Trophoblast cell (in vitro differentiated cells and primary cell): ENCODE results near the gene EXTL1.

Source experiments
- DNase-seq, 2 donors: peaks; one replicate each; pipeline ENCODE4 v3.0.0-alpha.2; 2016
- H2AFZ ChIP-seq: 2 replicates; pipeline ENCODE4 v1.6.1; 2013; ENCODE audit warnings: low read length, moderate library complexity, mild to moderate bottlenecking; ENCODE audit not compliant: insufficient read depth, poor library complexity
- H2AK5ac ChIP-seq: 2 replicates; pipeline ENCODE4 v1.6.1; 2013; ENCODE audit warnings: mild to moderate bottlenecking, low read length
- H2BK120ac ChIP-seq: 2 replicates; pipeline ENCODE4 v1.6.1; 2013; ENCODE audit warnings: low read length, mild to moderate bottlenecking, moderate library complexity; ENCODE audit not compliant: insufficient read depth, poor library complexity
- H2BK12ac ChIP-seq: 2 replicates; pipeline ENCODE4 v1.6.1; 2013; ENCODE audit warnings: mild to moderate bottlenecking, low read length, moderate library complexity
- H2BK5ac ChIP-seq: 2 replicates; pipeline ENCODE4 v1.6.1; 2013; ENCODE audit warnings: low read length, low read depth, moderate library complexity, mild to moderate bottlenecking; ENCODE audit not compliant: poor library complexity
- H3K14ac ChIP-seq: 2 replicates; pipeline ENCODE4 v1.6.1; 2013; ENCODE audit warnings: mild to moderate bottlenecking, low read length
- H3K18ac ChIP-seq: 2 replicates; pipeline ENCODE4 v1.6.1; 2013; ENCODE audit warnings: mild to moderate bottlenecking, low read length
- H3K23ac ChIP-seq: 2 replicates; pipeline ENCODE4 v1.6.1; 2013; ENCODE audit warnings: low read length
- H3K27ac ChIP-seq: 2 replicates; pipeline ENCODE4 v1.5.1; 2013; ENCODE audit warnings: low read depth, mild to moderate bottlenecking, inconsistent platforms, low read length, moderate library complexity
- H3K27me3 ChIP-seq: 2 replicates; pipeline ENCODE4 v1.6.1; 2013; ENCODE audit warnings: inconsistent platforms, mild to moderate bottlenecking, low read length, moderate library complexity; ENCODE audit not compliant: insufficient read depth
- H3K36me3 ChIP-seq, 2 experiments: 1 replicate in 1 of 2; 2 replicates in 1 of 2; pipeline ENCODE4 v1.6.1; 2013; ENCODE audit warnings: low read length in 2 of 2, mild to moderate bottlenecking in 2 of 2, moderate library complexity in 1 of 2; ENCODE audit not compliant: insufficient read depth in 2 of 2, control insufficient read depth in 1 of 2
- H3K4ac ChIP-seq: 2 replicates; pipeline ENCODE4 v1.6.1; 2013; ENCODE audit warnings: low read depth, mild to moderate bottlenecking, low read length, moderate library complexity
- H3K4me1 ChIP-seq, 2 experiments: 1 replicate in 1 of 2; 2 replicates in 1 of 2; pipeline ENCODE4 v1.6.1; 2013; ENCODE audit warnings: low read length in 2 of 2, mild to moderate bottlenecking in 2 of 2, moderate library complexity in 1 of 2; ENCODE audit not compliant: insufficient read depth in 2 of 2, control insufficient read depth in 1 of 2
- H3K4me2 ChIP-seq: 2 replicates; pipeline ENCODE4 v1.6.1; 2013; ENCODE audit warnings: inconsistent platforms, mild to moderate bottlenecking, low read length, moderate library complexity
- H3K4me3 ChIP-seq: 2 replicates; pipeline ENCODE4 v1.5.1; 2013; ENCODE audit warnings: mild to moderate bottlenecking, low read depth, low read length, inconsistent platforms
- H3K79me1 ChIP-seq: one replicate; pipeline ENCODE4 v1.6.1; 2013; ENCODE audit warnings: low read length
- H3K79me2 ChIP-seq: 2 replicates; pipeline ENCODE4 v1.6.1; 2013; ENCODE audit warnings: low read length, mild to moderate bottlenecking; ENCODE audit not compliant: control insufficient read depth, insufficient read depth, poor library complexity
- H3K9ac ChIP-seq: 2 replicates; pipeline ENCODE4 v1.6.1; 2013; ENCODE audit warnings: mild to moderate bottlenecking, low read length
- H3K9me3 ChIP-seq: 2 replicates; pipeline ENCODE4 v1.6.1; 2013; ENCODE audit warnings: low read depth, mild to moderate bottlenecking, control low read depth, inconsistent platforms, low read length; ENCODE audit not compliant: insufficient read depth
- H4K12ac ChIP-seq: 2 replicates; pipeline ENCODE4 v1.6.1; 2013; ENCODE audit warnings: low read depth, mild to moderate bottlenecking, low read length, moderate library complexity
- H4K8ac ChIP-seq: 2 replicates; pipeline ENCODE4 v1.6.1; 2013; ENCODE audit warnings: low read depth, mild to moderate bottlenecking, low read length, moderate library complexity
- H4K91ac ChIP-seq: one replicate; pipeline ENCODE4 v1.6.1; 2013; ENCODE audit warnings: low read depth, mild to moderate bottlenecking, low read length, moderate library complexity
- WGBS: extraction: QIAGEN DNeasy Blood & Tissue Kit; methylation state at CpG from one replicate; pipeline ENCODE4 v1.1.7; 2013; ENCODE audit warnings: missing lambda C conversion rate; ENCODE audit not compliant: insufficient read length, insufficient coverage; ENCODE audit errors: extremely low coverage; 5-methylcytosine and 5-hydroxymethylcytosine counted together

EXTL1 gene

DNA sequence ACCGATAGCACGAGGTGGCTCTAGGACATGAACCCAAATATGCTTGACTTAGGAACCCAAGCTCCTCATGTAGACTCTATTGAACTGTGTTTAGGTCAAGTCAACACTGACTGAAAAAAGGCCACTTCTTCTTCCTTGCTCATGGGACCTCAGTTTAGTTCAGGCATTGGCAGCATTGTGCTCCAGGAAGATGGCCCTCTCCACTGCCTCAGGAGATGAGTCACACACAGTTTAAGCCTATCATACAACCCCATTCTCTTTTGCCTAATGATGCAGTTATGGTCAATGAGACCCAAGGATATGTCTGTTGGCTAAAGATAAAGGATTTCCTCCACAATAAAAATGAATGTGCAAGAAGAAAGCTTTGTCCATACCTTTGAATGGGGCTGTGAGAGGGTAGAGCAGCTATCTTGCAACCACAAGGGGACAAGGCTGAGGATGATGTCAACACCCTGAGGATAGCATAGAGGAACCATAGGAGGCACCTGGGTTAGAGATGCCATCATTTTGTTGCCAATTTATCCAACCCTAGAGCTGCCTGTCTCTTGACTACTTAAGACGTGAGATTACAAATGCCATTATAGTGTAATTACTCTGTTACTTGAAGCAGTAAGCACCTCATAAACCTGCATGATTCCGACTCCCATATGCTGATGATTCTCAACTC, 48.9 kb downstream of the EXTL1 start:
- Histone ChIP-seq H3K79me1 (no peaks in the 10 kb centered on the region), H2AFZ (no peak overlapping the region), H2BK5ac (no peak overlapping the region), H3K4me2 (no peak overlapping the region), H3K14ac (no peak overlapping the region), H3K79me2 (no peaks in the 10 kb centered on the region), H3K18ac (no peak overlapping the region), H3K4me1 (peaks cover 17 to 20% of the 10 kb centered on the region in 2 experiments), H3K23ac (no peak overlapping the region), H3K27me3 (no peaks in the 10 kb centered on the region), H2BK12ac (no peak overlapping the region), H2BK120ac (no peak overlapping the region), H3K9me3 (no peaks in the 10 kb centered on the region), H4K12ac (no peak overlapping the region), H3K4ac (no peak overlapping the region), H3K36me3 (no peaks in the 10 kb centered on the region), H4K91ac (no peak overlapping the region), H2AK5ac (no peak overlapping the region), H3K27ac (no peak overlapping the region), H4K8ac (no peak overlapping the region), H3K4me3 (no peak overlapping the region), H3K9ac (no peak overlapping the region)
- no CpG with 5 or more reads among the region's 4 CpGs for WGBS
- no peak for DNase-seq

DNA sequence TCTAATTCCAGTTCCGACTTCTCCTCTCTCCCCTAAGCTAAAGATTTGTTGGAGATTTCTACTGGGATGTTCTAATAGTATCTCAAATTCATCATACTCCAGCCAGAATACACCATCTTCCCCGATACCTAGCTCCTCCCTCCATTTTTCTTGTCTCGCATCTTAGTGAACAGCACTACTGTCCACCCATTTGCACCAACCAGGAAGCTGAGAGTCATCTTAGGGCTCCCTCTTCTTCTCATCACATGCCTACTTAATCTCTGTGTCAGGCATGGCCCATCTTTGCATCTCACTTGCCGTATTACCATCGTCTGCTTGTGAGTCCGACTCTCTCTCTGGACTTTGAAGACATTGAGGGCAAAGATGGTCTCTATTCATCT, 49.4 kb downstream of the EXTL1 start:
- H3K4me2 ChIP-seq, result no peak overlapping the region
- H3K18ac ChIP-seq, result no peak overlapping the region
- H3K9ac ChIP-seq, result no peak overlapping the region
- H3K36me3 ChIP-seq, result no peaks in the 10 kb centered on the region
- WGBS, result no CpG with 5 or more reads among the region's 6 CpGs
- H4K91ac ChIP-seq, result no peak overlapping the region
- H2BK120ac ChIP-seq, result no peak overlapping the region
- H3K27ac ChIP-seq, result no peak overlapping the region
- no peak overlapping the region for H2BK12ac ChIP-seq
- no peaks in the 10 kb centered on the region for H3K79me1 ChIP-seq
- H3K23ac ChIP-seq, result no peak overlapping the region
- H3K79me2 ChIP-seq, result no peaks in the 10 kb centered on the region
- no peak overlapping the region for H4K8ac ChIP-seq
- no peak overlapping the region for H3K4ac ChIP-seq
- H3K9me3 ChIP-seq, result no peaks in the 10 kb centered on the region
- no peak overlapping the region for H2AK5ac ChIP-seq
- H3K4me1 ChIP-seq, result peaks cover 15 to 17% of the 10 kb centered on the region in 2 experiments
- DNase-seq, result no peak
- H3K14ac ChIP-seq, result no peak overlapping the region
- no peak overlapping the region for H2BK5ac ChIP-seq
- H3K27me3 ChIP-seq, result no peaks in the 10 kb centered on the region
- H3K4me3 ChIP-seq, result no peak overlapping the region
- no peak overlapping the region for H2AFZ ChIP-seq
- H4K12ac ChIP-seq, result no peak overlapping the region

DNA sequence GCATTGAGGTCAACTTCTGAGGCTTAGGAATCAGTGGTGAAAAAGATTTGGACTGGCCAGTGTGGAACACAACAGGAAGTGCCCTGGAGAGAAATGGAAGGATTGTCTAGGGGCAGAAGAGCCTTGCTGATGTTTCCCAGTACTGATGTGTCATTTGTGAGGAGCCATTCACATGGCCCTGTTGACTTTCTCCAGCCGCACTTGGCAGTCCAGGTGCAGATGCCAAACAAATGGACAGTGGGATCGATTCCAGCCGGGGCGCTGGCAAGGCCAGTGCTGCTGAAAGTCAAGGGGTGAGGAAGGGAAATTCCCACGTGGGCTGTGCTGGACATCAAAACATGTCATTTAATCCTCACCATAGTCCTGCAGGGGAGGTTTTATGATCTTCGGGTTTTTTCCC, 50.7 kb downstream of the EXTL1 start:
- no peak overlapping the region for H3K27ac ChIP-seq
- H3K4me1 ChIP-seq, result peaks cover 3% of the 10 kb centered on the region in 2 experiments
- WGBS, result no CpG with 5 or more reads among the region's 6 CpGs
- H4K8ac ChIP-seq, result no peak overlapping the region
- H2BK12ac ChIP-seq, result no peak overlapping the region
- no peak overlapping the region for H3K4me3 ChIP-seq
- no peak overlapping the region for H2BK5ac ChIP-seq
- no peak overlapping the region for H3K4ac ChIP-seq
- no peak overlapping the region for H2BK120ac ChIP-seq
- H3K14ac ChIP-seq, result no peak overlapping the region
- no peak overlapping the region for H2AFZ ChIP-seq
- H3K4me2 ChIP-seq, result no peak overlapping the region
- H4K91ac ChIP-seq, result no peak overlapping the region
- peaks cover 1% of the 10 kb centered on the region for H3K9me3 ChIP-seq
- DNase-seq, result no peak
- H3K36me3 ChIP-seq, result no peaks in the 10 kb centered on the region
- H3K27me3 ChIP-seq, result no peaks in the 10 kb centered on the region
- no peaks in the 10 kb centered on the region for H3K79me1 ChIP-seq
- H3K79me2 ChIP-seq, result no peaks in the 10 kb centered on the region
- no peak overlapping the region for H2AK5ac ChIP-seq
- no peak overlapping the region for H3K23ac ChIP-seq
- H3K18ac ChIP-seq, result no peak overlapping the region
- no peak overlapping the region for H3K9ac ChIP-seq
- H4K12ac ChIP-seq, result no peak overlapping the region

DNA sequence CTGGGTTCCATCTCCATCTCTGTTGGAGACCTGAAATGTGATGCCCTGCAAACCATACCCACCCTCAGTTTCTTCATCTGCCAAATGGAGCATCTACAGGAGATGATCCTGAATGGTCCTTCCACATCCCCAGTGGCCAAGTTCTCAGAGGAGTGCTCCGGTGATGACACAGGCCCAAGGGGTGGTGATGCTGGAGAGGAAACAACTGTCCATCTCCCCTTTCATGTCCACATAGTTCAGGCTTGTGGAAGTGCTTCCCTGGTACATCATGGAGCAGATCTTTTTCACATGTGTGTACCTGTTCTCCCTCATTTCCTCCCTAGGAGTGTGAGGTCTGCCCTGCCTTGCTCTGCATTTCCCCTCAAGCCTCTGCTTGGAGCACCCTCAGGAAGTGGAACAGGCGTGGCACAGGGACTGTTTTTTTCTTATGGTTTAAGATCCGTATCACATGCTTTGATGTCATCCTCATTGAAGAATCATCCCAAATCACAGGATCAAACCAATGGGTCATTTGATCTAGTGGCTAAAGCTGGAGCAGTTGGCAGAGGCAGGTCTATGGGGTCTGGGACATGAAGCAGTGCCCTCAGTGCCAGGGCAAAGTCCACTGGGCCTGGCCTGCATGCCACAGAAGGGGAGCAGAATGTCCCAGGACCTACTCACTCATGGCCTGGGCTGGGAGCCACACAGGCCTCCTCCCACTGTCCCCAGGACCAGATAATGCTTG, 54.0 kb downstream of the EXTL1 start:
- DNase-seq, result no peak
- H3K18ac ChIP-seq, result no peak overlapping the region
- no peak overlapping the region for H3K23ac ChIP-seq
- H2BK5ac ChIP-seq, result no peak overlapping the region
- H4K91ac ChIP-seq, result no peak overlapping the region
- no peak overlapping the region for H3K27ac ChIP-seq
- no peak overlapping the region for H3K4me3 ChIP-seq
- peaks cover 1% of the 10 kb centered on the region for H3K9me3 ChIP-seq
- no peak overlapping the region for H2AFZ ChIP-seq
- H4K12ac ChIP-seq, result no peak overlapping the region
- no peaks in the 10 kb centered on the region for H3K36me3 ChIP-seq
- H3K79me2 ChIP-seq, result no peaks in the 10 kb centered on the region
- no peak overlapping the region for H2BK120ac ChIP-seq
- no peak overlapping the region for H3K4ac ChIP-seq
- H3K14ac ChIP-seq, result no peak overlapping the region
- no peak overlapping the region for H3K4me2 ChIP-seq
- peaks cover 4% of the 10 kb centered on the region for H3K79me1 ChIP-seq
- H2BK12ac ChIP-seq, result no peak overlapping the region
- no peak overlapping the region for H3K9ac ChIP-seq
- peaks cover 10 to 12% of the 10 kb centered on the region in 2 experiments for H3K4me1 ChIP-seq
- no peak overlapping the region for H4K8ac ChIP-seq
- no CpG with 5 or more reads among the region's 3 CpGs for WGBS
- no peaks in the 10 kb centered on the region for H3K27me3 ChIP-seq
- no peak overlapping the region for H2AK5ac ChIP-seq
